GM23338 (cell line): ENCODE results near the gene VEGFC. TPM values are rescaled to one million over a fixed set of nuclear protein-coding genes. Genes with fewer than 3 reads are reported as not detected.

Source experiments
- ATAC-seq: fragments of 200-7000 bp; cut with Tn5 transposase; 3 replicates; pipeline ENCODE4 v1.9.1; 2020
- DNase-seq: peaks from one replicate; pipeline ENCODE4 v3.0.0-alpha.2; 2015; ENCODE audit warnings: low spot score
- H2AFZ ChIP-seq: fragments of 200-600 bp; sonication (generic); 2 replicates; pipeline ENCODE4 v1.8.0; 2016; ENCODE audit warnings: antibody characterized with exemption, mild to moderate bottlenecking, moderate library complexity
- H3F3A ChIP-seq: fragments of 200-600 bp; sonication (generic); replicated peaks from 2 replicates; pipeline ENCODE4 v1.8.0; 2017; ENCODE audit warnings: antibody characterized with exemption, mixed run types, low read depth
- H3K27ac ChIP-seq: fragments of 200-600 bp; sonication (generic); 2 replicates; pipeline ENCODE4 v1.6.1; 2016; ENCODE audit warnings: low read depth
- H3K27me3 ChIP-seq: fragments of 200-600 bp; sonication (generic); 2 replicates; pipeline ENCODE4 v1.8.0; 2016; ENCODE audit warnings: mild to moderate bottlenecking, mixed run types, moderate library complexity; ENCODE audit not compliant: insufficient read depth
- H3K36me3 ChIP-seq: fragments of 200-600 bp; sonication (generic); 2 replicates; pipeline ENCODE4 v1.8.0; 2016; ENCODE audit warnings: mild to moderate bottlenecking; ENCODE audit not compliant: insufficient read depth
- H3K4me1 ChIP-seq: fragments of 200-600 bp; sonication (generic); 2 replicates; pipeline ENCODE4 v1.8.0; 2016; ENCODE audit warnings: mild to moderate bottlenecking, moderate library complexity; ENCODE audit not compliant: insufficient read depth
- H3K4me2 ChIP-seq: fragments of 200-600 bp; sonication (generic); 2 replicates; pipeline ENCODE4 v1.7.1; 2017; ENCODE audit warnings: mixed run types
- H3K4me3 ChIP-seq: fragments of 200-600 bp; sonication (generic); 2 replicates; pipeline ENCODE4 v1.6.1; 2016; ENCODE audit warnings: mixed run types
- H3K79me2 ChIP-seq: fragments of 200-600 bp; sonication (generic); replicated peaks from 2 replicates; pipeline ENCODE4 v1.8.0; 2017; ENCODE audit warnings: mild to moderate bottlenecking; ENCODE audit not compliant: insufficient read depth
- H3K9me2 ChIP-seq: fragments of 200-600 bp; sonication (generic); 2 replicates; pipeline ENCODE4 v1.8.0; 2017; ENCODE audit not compliant: insufficient read depth
- H4K20me1 ChIP-seq: fragments of 200-600 bp; sonication (generic); replicated peaks from 2 replicates; pipeline ENCODE4 v1.8.0; 2017; ENCODE audit warnings: mild to moderate bottlenecking; ENCODE audit not compliant: insufficient read depth
- H3K27ac Mint-ChIP-seq: 2 replicates; pipeline ENCODE4 v1.8.0; 2020; ENCODE audit warnings: inconsistent platforms, mild to moderate bottlenecking, moderate library complexity, mixed read lengths
- H3K27me3 Mint-ChIP-seq: 3 replicates; pipeline ENCODE4 v1.8.0; 2022; ENCODE audit warnings: low read depth, mild to moderate bottlenecking, moderate library complexity, mixed read lengths, inconsistent platforms; ENCODE audit not compliant: insufficient read depth, poor library complexity
- H3K36me3 Mint-ChIP-seq: 3 replicates; pipeline ENCODE4 v1.8.0; 2021; ENCODE audit warnings: low read depth, mild to moderate bottlenecking, inconsistent platforms, moderate library complexity, mixed read lengths
- H3K4me1 Mint-ChIP-seq: 3 replicates; pipeline ENCODE4 v1.8.0; 2020; ENCODE audit warnings: mild to moderate bottlenecking, inconsistent platforms, mixed read lengths
- H3K4me3 Mint-ChIP-seq: 3 replicates; pipeline ENCODE4 v1.8.0; 2021; ENCODE audit warnings: moderate library complexity, mild to moderate bottlenecking, inconsistent platforms, mixed read lengths
- H3K9me3 Mint-ChIP-seq: 3 replicates; pipeline ENCODE4 v1.8.0; 2020; ENCODE audit warnings: moderate library complexity, mild to moderate bottlenecking, inconsistent platforms, mixed read lengths
- CREB1 ChIP-seq: fragments of 250-450 bp; sonication (Bioruptor Pico); IDR thresholded peaks from 2 replicates; pipeline ENCODE4 v1.5.0; 2020; ENCODE audit warnings: low read depth, mild to moderate bottlenecking, moderate library complexity
- CTCF ChIP-seq, 2 experiments: fragments of 200-600 bp in 1 of 2; sonication (generic) in 1 of 2; conservative IDR thresholded peaks; 2 replicates each; pipeline versions ENCODE4 v1.5.1 to v1.6.1; 2016 to 2017; ENCODE audit warnings: antibody characterized with exemption in 2 of 2, low read depth in 2 of 2, mild to moderate bottlenecking in 2 of 2, moderate library complexity in 1 of 2
- EZH2 ChIP-seq: fragments of 200-600 bp; sonication (generic); IDR thresholded peaks from one replicate; pipeline ENCODE4 v1.8.0; 2017; ENCODE audit warnings: antibody characterized with exemption, mild to moderate bottlenecking, low read depth; ENCODE audit not compliant: unreplicated experiment
- EZH2phosphoT487 ChIP-seq: fragments of 200-600 bp; sonication (generic); IDR thresholded peaks from one replicate; pipeline ENCODE4 v1.8.1; 2018; ENCODE audit warnings: antibody characterized with exemption; ENCODE audit not compliant: unreplicated experiment
- JUNB ChIP-seq: IDR thresholded peaks from one replicate; pipeline ENCODE4 v1.6.1; 2016; ENCODE audit warnings: antibody characterized with exemption; ENCODE audit not compliant: unreplicated experiment
- NANOG ChIP-seq: IDR thresholded peaks from 2 replicates; pipeline ENCODE4 v1.6.1; 2016; ENCODE audit warnings: antibody characterized with exemption, borderline replicate concordance
- POLR2AphosphoS5 ChIP-seq: IDR thresholded peaks from 2 replicates; pipeline ENCODE4 v1.6.1; 2016; ENCODE audit warnings: antibody characterized with exemption, low read depth
- REST ChIP-seq: IDR thresholded peaks from one replicate; pipeline ENCODE4 v1.6.1; 2018; ENCODE audit warnings: antibody characterized with exemption; ENCODE audit not compliant: unreplicated experiment
- STAT1 ChIP-seq: IDR thresholded peaks from one replicate; pipeline ENCODE4 v1.6.1; 2016; ENCODE audit warnings: antibody characterized with exemption; ENCODE audit not compliant: unreplicated experiment
- ZNF114 ChIP-seq: fragments of 250-450 bp; sonication (Bioruptor Pico); IDR thresholded peaks from 2 replicates; pipeline ENCODE4 v1.5.0; 2020; ENCODE audit warnings: mild to moderate bottlenecking, moderate library complexity
- ZNF331 ChIP-seq: fragments of 250-450 bp; sonication (Bioruptor Pico); IDR thresholded peaks from 2 replicates; pipeline ENCODE4 v1.5.0; 2020; ENCODE audit warnings: low read depth, mild to moderate bottlenecking, moderate library complexity
- polyA plus RNA-seq: library from polyadenylated mRNA; unstranded; fragments of >200 nt; fragmentation: Nextera tagmentation; extraction: Ambion mirVana; gene quantifications from 2 replicates; pipeline ENCODE4 v1.2.1, GENCODE V29; 2016
- total RNA-seq: library from RNA; depleted of rRNA; stranded (reverse); fragments of >200 nt; shearing (Covaris generic); gene quantifications from 2 replicates; pipeline ENCODE4 v1.2.3, GENCODE V29; 2014
- TF ChIP-seq, protein P1 (sequence below): IDR thresholded peaks from 2 replicates; pipeline ENCODE4 v1.6.1; 2016; ENCODE audit warnings: antibody characterized with exemption
- TF ChIP-seq, protein P2 (sequence below): fragments of 250-450 bp; sonication (Bioruptor Pico); IDR thresholded peaks from 2 replicates; pipeline ENCODE4 v1.5.0; 2020; ENCODE audit warnings: mild to moderate bottlenecking, moderate library complexity

Gene VEGFC
- total and polyA plus RNA-seq, 2 experiments from 2014 or later, result 0.87 to 1.1 TPM

DNA sequence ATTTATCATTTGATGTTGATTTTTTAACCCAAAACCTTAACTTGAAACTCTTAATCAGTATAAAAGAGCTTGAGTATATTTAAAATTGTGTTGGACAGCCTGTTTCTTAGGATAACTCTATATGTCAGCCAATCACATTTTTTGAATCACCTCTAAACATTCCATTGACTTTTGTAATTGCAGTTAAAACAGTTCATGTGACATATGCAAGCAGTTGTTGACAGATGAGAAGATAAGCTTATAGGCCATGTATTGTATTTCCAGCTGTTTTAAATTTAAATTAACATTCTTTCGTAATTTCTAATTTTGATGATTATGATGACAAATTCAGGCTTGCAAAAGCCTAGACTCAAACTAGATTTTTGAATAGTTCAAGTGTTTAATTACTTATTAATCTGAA is 17.4 kb downstream of the VEGFC start:
- H3K79me2 ChIP-seq, result no peaks in the 10 kb centered on the region
- H2AFZ ChIP-seq, result no peak overlapping the region
- Mint-ChIP-seq H3K4me3 (no peak overlapping the region), H3K27ac (no peak overlapping the region), H3K36me3 (no peaks in the 10 kb centered on the region), H3K4me1 (no peaks in the 10 kb centered on the region), H3K27me3 (no peaks in the 10 kb centered on the region), H3K9me3 (no peaks in the 10 kb centered on the region)
- H3K4me1 ChIP-seq, result no peaks in the 10 kb centered on the region
- no peaks in the 10 kb centered on the region for H3F3A ChIP-seq
- no peaks in the 10 kb centered on the region for H3K9me2 ChIP-seq
- H3K36me3 ChIP-seq, result no peaks in the 10 kb centered on the region
- no peaks in the 10 kb centered on the region for H3K27me3 ChIP-seq
- no peak overlapping the region for H3K4me3 ChIP-seq
- no peak overlapping the region for H3K4me2 ChIP-seq
- ATAC-seq, result no peak
- DNase-seq, result no peak
- TF ChIP-seq, protein P1, sequence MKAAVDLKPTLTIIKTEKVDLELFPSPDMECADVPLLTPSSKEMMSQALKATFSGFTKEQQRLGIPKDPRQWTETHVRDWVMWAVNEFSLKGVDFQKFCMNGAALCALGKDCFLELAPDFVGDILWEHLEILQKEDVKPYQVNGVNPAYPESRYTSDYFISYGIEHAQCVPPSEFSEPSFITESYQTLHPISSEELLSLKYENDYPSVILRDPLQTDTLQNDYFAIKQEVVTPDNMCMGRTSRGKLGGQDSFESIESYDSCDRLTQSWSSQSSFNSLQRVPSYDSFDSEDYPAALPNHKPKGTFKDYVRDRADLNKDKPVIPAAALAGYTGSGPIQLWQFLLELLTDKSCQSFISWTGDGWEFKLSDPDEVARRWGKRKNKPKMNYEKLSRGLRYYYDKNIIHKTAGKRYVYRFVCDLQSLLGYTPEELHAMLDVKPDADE, result no peak
- TF ChIP-seq CTCF (conservative IDR thresholded peaks at IDR 0.05; ENCODE audit: low read depth in 2 of 2) (no peak), EZH2 (no peak), POLR2AphosphoS5 (no peak), EZH2phosphoT487 (no peak), STAT1 (no peak), JUNB (no peak), REST (no peak), CREB1 (no peak), NANOG (no peak), ZNF331 (CRISPR knock-in tag) (no peak), ZNF114 (CRISPR knock-in tag) (no peak)
- TF ChIP-seq, protein P2, sequence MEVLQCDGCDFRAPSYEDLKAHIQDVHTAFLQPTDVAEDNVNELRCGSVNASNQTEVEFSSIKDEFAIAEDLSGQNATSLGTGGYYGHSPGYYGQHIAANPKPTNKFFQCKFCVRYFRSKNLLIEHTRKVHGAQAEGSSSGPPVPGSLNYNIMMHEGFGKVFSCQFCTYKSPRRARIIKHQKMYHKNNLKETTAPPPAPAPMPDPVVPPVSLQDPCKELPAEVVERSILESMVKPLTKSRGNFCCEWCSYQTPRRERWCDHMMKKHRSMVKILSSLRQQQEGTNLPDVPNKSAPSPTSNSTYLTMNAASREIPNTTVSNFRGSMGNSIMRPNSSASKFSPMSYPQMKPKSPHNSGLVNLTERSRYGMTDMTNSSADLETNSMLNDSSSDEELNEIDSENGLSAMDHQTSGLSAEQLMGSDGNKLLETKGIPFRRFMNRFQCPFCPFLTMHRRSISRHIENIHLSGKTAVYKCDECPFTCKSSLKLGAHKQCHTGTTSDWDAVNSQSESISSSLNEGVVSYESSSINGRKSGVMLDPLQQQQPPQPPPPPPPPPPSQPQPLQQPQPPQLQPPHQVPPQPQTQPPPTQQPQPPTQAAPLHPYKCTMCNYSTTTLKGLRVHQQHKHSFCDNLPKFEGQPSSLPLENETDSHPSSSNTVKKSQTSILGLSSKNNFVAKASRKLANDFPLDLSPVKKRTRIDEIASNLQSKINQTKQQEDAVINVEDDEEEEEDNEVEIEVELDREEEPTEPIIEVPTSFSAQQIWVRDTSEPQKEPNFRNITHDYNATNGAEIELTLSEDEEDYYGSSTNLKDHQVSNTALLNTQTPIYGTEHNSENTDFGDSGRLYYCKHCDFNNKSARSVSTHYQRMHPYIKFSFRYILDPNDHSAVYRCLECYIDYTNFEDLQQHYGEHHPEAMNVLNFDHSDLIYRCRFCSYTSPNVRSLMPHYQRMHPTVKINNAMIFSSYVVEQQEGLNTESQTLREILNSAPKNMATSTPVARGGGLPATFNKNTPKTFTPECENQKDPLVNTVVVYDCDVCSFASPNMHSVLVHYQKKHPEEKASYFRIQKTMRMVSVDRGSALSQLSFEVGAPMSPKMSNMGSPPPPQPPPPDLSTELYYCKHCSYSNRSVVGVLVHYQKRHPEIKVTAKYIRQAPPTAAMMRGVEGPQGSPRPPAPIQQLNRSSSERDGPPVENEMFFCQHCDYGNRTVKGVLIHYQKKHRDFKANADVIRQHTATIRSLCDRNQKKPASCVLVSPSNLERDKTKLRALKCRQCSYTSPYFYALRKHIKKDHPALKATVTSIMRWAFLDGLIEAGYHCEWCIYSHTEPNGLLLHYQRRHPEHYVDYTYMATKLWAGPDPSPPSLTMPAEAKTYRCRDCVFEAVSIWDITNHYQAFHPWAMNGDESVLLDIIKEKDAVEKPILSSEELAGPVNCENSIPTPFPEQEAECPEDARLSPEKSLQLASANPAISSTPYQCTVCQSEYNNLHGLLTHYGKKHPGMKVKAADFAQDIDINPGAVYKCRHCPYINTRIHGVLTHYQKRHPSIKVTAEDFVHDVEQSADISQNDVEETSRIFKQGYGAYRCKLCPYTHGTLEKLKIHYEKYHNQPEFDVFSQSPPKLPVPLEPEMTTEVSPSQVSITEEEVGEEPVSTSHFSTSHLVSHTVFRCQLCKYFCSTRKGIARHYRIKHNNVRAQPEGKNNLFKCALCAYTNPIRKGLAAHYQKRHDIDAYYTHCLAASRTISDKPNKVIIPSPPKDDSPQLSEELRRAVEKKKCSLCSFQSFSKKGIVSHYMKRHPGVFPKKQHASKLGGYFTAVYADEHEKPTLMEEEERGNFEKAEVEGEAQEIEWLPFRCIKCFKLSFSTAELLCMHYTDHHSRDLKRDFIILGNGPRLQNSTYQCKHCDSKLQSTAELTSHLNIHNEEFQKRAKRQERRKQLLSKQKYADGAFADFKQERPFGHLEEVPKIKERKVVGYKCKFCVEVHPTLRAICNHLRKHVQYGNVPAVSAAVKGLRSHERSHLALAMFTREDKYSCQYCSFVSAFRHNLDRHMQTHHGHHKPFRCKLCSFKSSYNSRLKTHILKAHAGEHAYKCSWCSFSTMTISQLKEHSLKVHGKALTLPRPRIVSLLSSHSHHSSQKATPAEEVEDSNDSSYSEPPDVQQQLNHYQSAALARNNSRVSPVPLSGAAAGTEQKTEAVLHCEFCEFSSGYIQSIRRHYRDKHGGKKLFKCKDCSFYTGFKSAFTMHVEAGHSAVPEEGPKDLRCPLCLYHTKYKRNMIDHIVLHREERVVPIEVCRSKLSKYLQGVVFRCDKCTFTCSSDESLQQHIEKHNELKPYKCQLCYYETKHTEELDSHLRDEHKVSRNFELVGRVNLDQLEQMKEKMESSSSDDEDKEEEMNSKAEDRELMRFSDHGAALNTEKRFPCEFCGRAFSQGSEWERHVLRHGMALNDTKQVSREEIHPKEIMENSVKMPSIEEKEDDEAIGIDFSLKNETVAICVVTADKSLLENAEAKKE (CRISPR knock-in tag), result no peak
- no peak overlapping the region for H3K27ac ChIP-seq
- no peaks in the 10 kb centered on the region for H4K20me1 ChIP-seq
